Mesenchymal stem cell (in vitro differentiated cells and primary cell): ENCODE results near the gene TSR1.

Experiments
- DNase-seq: peaks from one replicate; pipeline ENCODE4 v3.0.0-alpha.2; 2013
- H2AFZ ChIP-seq: one replicate; pipeline ENCODE4 v1.6.1; 2013; ENCODE audit warnings: low read depth, mild to moderate bottlenecking, control low read depth, inconsistent platforms, low read length, moderate library complexity
- H2AK5ac ChIP-seq: 2 replicates; pipeline ENCODE4 v1.6.1; 2013; ENCODE audit warnings: low read length, moderate library complexity, mild to moderate bottlenecking, inconsistent platforms; ENCODE audit not compliant: severe bottlenecking
- H2BK120ac ChIP-seq: one replicate; pipeline ENCODE4 v1.6.1; 2013; ENCODE audit warnings: low read depth, mild to moderate bottlenecking, inconsistent platforms, low read length, moderate library complexity
- H2BK12ac ChIP-seq, 2 experiments: one replicate each; pipeline ENCODE4 v1.6.1; 2013; ENCODE audit warnings: inconsistent platforms in 2 of 2, low read length in 2 of 2, mild to moderate bottlenecking in 2 of 2, moderate library complexity in 2 of 2, control low read depth in 1 of 2
- H2BK15ac ChIP-seq: one replicate; pipeline ENCODE4 v1.6.1; 2013; ENCODE audit warnings: mild to moderate bottlenecking, low read depth, inconsistent platforms; ENCODE audit not compliant: poor library complexity, severe bottlenecking
- H2BK5ac ChIP-seq: 2 replicates; pipeline ENCODE4 v1.6.1; 2013; ENCODE audit warnings: low read depth, mild to moderate bottlenecking, low read length, control low read depth, inconsistent platforms; ENCODE audit not compliant: poor library complexity, severe bottlenecking
- H3K14ac ChIP-seq, 2 experiments: one replicate each; pipeline ENCODE4 v1.6.1; 2013; ENCODE audit warnings: inconsistent platforms in 2 of 2, low read length in 2 of 2, control low read depth in 1 of 2, mild to moderate bottlenecking in 1 of 2, moderate library complexity in 1 of 2
- H3K18ac ChIP-seq, 2 experiments: one replicate each; pipeline ENCODE4 v1.6.1; 2013; ENCODE audit warnings: inconsistent platforms in 2 of 2, low read length in 2 of 2, control low read depth in 1 of 2, low read depth in 1 of 2, mild to moderate bottlenecking in 1 of 2
- H3K23ac ChIP-seq, 2 experiments: one replicate each; pipeline ENCODE4 v1.6.1; 2013; ENCODE audit warnings: inconsistent platforms in 2 of 2, low read length in 2 of 2, mild to moderate bottlenecking in 2 of 2, moderate library complexity in 2 of 2, control low read depth in 1 of 2
- H3K27ac ChIP-seq: 2 replicates; pipeline ENCODE4 v1.5.1; 2013; ENCODE audit warnings: mild to moderate bottlenecking, moderate library complexity, low read length, control low read depth, inconsistent platforms; ENCODE audit not compliant: poor library complexity, severe bottlenecking
- H3K27me3 ChIP-seq, 2 experiments: 2 replicates each; pipeline versions ENCODE4 v1.6.1 to v1.7.0; 2013; ENCODE audit warnings: low read length in 2 of 2, mild to moderate bottlenecking in 2 of 2, moderate library complexity in 2 of 2, control low read depth in 1 of 2, inconsistent platforms in 1 of 2; ENCODE audit not compliant: control insufficient read depth in 1 of 2, insufficient read depth in 1 of 2
- H3K36me3 ChIP-seq, 2 experiments: 2 replicates each; pipeline versions ENCODE4 v1.6.1 to v1.7.0; 2013; ENCODE audit warnings: low read length in 2 of 2, control low read depth in 1 of 2, inconsistent platforms in 1 of 2, low read depth in 1 of 2, mild to moderate bottlenecking in 1 of 2; ENCODE audit not compliant: insufficient read depth in 2 of 2, control insufficient read depth in 1 of 2
- H3K4ac ChIP-seq, 2 experiments: one replicate each; pipeline ENCODE4 v1.6.1; 2013; ENCODE audit warnings: inconsistent platforms in 2 of 2, low read length in 2 of 2, mild to moderate bottlenecking in 2 of 2, moderate library complexity in 2 of 2, control low read depth in 1 of 2, low read depth in 1 of 2
- H3K4me1 ChIP-seq: 2 replicates; pipeline ENCODE4 v1.6.1; 2013; ENCODE audit warnings: low read depth, low read length, control low read depth; ENCODE audit not compliant: control insufficient read depth, insufficient read depth
- H3K4me2 ChIP-seq: 2 replicates; pipeline ENCODE4 v1.6.1; 2013; ENCODE audit warnings: low read length, mild to moderate bottlenecking, inconsistent platforms; ENCODE audit not compliant: poor library complexity, severe bottlenecking
- H3K4me3 ChIP-seq, 2 experiments: 2 replicates each; pipeline versions ENCODE4 v1.5.1 to v1.7.0; 2013; ENCODE audit warnings: low read length in 2 of 2, mild to moderate bottlenecking in 2 of 2, control low read depth in 1 of 2, low read depth in 1 of 2; ENCODE audit not compliant: insufficient read depth in 1 of 2
- H3K79me1 ChIP-seq: replicated peaks from 2 replicates; pipeline ENCODE4 v1.6.1; 2013; ENCODE audit warnings: mild to moderate bottlenecking, control low read depth, low read length, inconsistent platforms; ENCODE audit not compliant: poor library complexity, severe bottlenecking
- H3K9ac ChIP-seq: 2 replicates; pipeline ENCODE4 v1.7.0; 2013; ENCODE audit warnings: mild to moderate bottlenecking, low read length, moderate library complexity
- H3K9me3 ChIP-seq: 2 replicates; pipeline ENCODE4 v1.7.0; 2013; ENCODE audit warnings: mild to moderate bottlenecking, low read length; ENCODE audit not compliant: control insufficient read depth
- H4K8ac ChIP-seq: one replicate; pipeline ENCODE4 v1.6.1; 2013; ENCODE audit warnings: inconsistent platforms, mild to moderate bottlenecking, low read length, moderate library complexity
- H4K91ac ChIP-seq: one replicate; pipeline ENCODE4 v1.6.1; 2013; ENCODE audit warnings: mild to moderate bottlenecking, low read length, inconsistent platforms
- WGBS: methylation state at CpG from one replicate; pipeline ENCODE4 v1.1.7; 2013; ENCODE audit warnings: mixed read lengths; 5-methylcytosine and 5-hydroxymethylcytosine counted together

TSR1 gene

GRCh38 chr17:2362016-2362415 is 25.8 kb upstream of the TSR1 start:
- H3K4me3 ChIP-seq: no peak overlapping the region
- H3K27ac ChIP-seq: no peak overlapping the region
- H3K9ac ChIP-seq: no peak overlapping the region
- no peak overlapping the region for H2BK120ac ChIP-seq
- H4K91ac ChIP-seq: no peak overlapping the region
- peaks cover 16% of the 10 kb centered on the region for H3K79me1 ChIP-seq
- WGBS: 98% methylated on average over 20 of the region's 20 CpGs
- H3K14ac ChIP-seq: no peak overlapping the region
- no peak overlapping the region for H3K23ac ChIP-seq
- no peaks in the 10 kb centered on the region for H3K27me3 ChIP-seq
- H3K9me3 ChIP-seq: no peaks in the 10 kb centered on the region
- no peak overlapping the region for H2AFZ ChIP-seq
- H3K36me3 ChIP-seq: peaks cover 50 to 70% of the 10 kb centered on the region in 2 experiments
- H3K4me1 ChIP-seq: peaks cover 25% of the 10 kb centered on the region
- no peak overlapping the region for H3K4ac ChIP-seq
- H2BK15ac ChIP-seq: no peak overlapping the region
- no peak for DNase-seq
- no peak overlapping the region for H3K18ac ChIP-seq
- H2AK5ac ChIP-seq: no peak overlapping the region
- no peak overlapping the region for H3K4me2 ChIP-seq
- H4K8ac ChIP-seq: no peak overlapping the region
- no peak overlapping the region for H2BK12ac ChIP-seq
- H2BK5ac ChIP-seq: no peak overlapping the region

- Histone ChIP-seq H3K79me1 (peaks cover 18% of the 10 kb centered on the region), H2BK12ac (no peak overlapping the region), H2BK5ac (no peak overlapping the region), H2BK15ac (no peak overlapping the region), H3K4ac (no peak overlapping the region), H2AFZ (no peak overlapping the region), H3K4me1 (peaks cover 25% of the 10 kb centered on the region), H2BK120ac (no peak overlapping the region), H3K27ac (no peak overlapping the region), H3K23ac (no peak overlapping the region), H4K8ac (no peak overlapping the region), H3K27me3 (no peaks in the 10 kb centered on the region), H3K4me3 (no peak overlapping the region), H3K18ac (no peak overlapping the region), H3K9ac (no peak overlapping the region), H3K14ac (no peak overlapping the region), H3K4me2 (no peak overlapping the region), H3K9me3 (no peaks in the 10 kb centered on the region), H3K36me3 (peaks cover 43 to 62% of the 10 kb centered on the region in 2 experiments), H4K91ac (no peak overlapping the region), H2AK5ac (no peak overlapping the region)
- no peak for DNase-seq
- 96% methylated on average over 20 of the region's 21 CpGs for WGBS
Observed at GRCh38 chr17:2361010-2361760, 24.9 kb upstream of the TSR1 start.

GRCh38 chr17:2357931-2358434 is 21.7 kb upstream of the TSR1 start:
- Histone ChIP-seq H3K4ac (no peak overlapping the region), H2AK5ac (peak overlapping the region; percentile 92), H3K4me1 (peaks cover 25% of the 10 kb centered on the region), H3K18ac (no peak overlapping the region), H2BK15ac (no peak overlapping the region), H3K4me2 (no peak overlapping the region), H3K9me3 (no peaks in the 10 kb centered on the region), H3K27ac (no peak overlapping the region), H3K4me3 (no peak overlapping the region), H3K23ac (no peak overlapping the region), H3K36me3 (peaks cover 15 to 30% of the 10 kb centered on the region in 2 experiments), H4K8ac (no peak overlapping the region), H2BK120ac (no peak overlapping the region), H2BK5ac (no peak overlapping the region), H3K9ac (no peak overlapping the region), H3K27me3 (no peaks in the 10 kb centered on the region), H2BK12ac (peak overlapping the region in 1 of 2 experiments; percentile 66), H3K79me1 (peaks cover 16% of the 10 kb centered on the region), H2AFZ (no peak overlapping the region), H3K14ac (peak overlapping the region in 1 of 2 experiments; percentile 41), H4K91ac (peak overlapping the region; percentile 54)
- WGBS: 91% methylated on average over 10 of the region's 10 CpGs
- no peak for DNase-seq

- Histone ChIP-seq H3K27me3 (no peaks in the 10 kb centered on the region), H3K4me1 (peaks cover 27% of the 10 kb centered on the region), H3K4me2 (no peak overlapping the region), H2BK15ac (peak overlapping the region; percentile 20), H3K27ac (no peak overlapping the region), H2BK5ac (no peak overlapping the region), H2BK120ac (no peak overlapping the region), H3K79me1 (peaks cover 17% of the 10 kb centered on the region), H3K23ac (no peak overlapping the region), H3K9ac (no peak overlapping the region), H2AK5ac (no peak overlapping the region), H4K8ac (no peak overlapping the region), H3K18ac (no peak overlapping the region), H3K4me3 (no peak overlapping the region), H3K9me3 (no peaks in the 10 kb centered on the region), H3K14ac (no peak overlapping the region), H2AFZ (no peak overlapping the region), H3K36me3 (peaks cover 10 to 25% of the 10 kb centered on the region in 2 experiments), H2BK12ac (no peak overlapping the region), H3K4ac (no peak overlapping the region), H4K91ac (no peak overlapping the region)
- 96% methylated on average over 3 of the region's 4 CpGs for WGBS
- DNase-seq: no peak
Observed at GRCh38 chr17:2357237-2357636, 21.0 kb upstream of the TSR1 start.
